HEK293 (cell line): Measurements from ENCODE around the gene SSU72.

ENCODE experiments used
- CTCF ChIA-PET: fragments of 350-600 bp; formaldehyde crosslinking; extraction: SDS; loops from one replicate; lab custom pipeline; 2021; ENCODE audit warnings: antibody characterized with exemption; lab: Yijun Ruan, JAX
- POLR2A ChIA-PET: fragments of 300-600 bp; formaldehyde crosslinking; extraction: SDS; loops from one replicate; lab custom pipeline; 2020; ENCODE audit warnings: antibody characterized with exemption, inconsistent platforms; lab: Yijun Ruan, JAX
- H3K27ac ChIP-seq: fragments of 200-500 bp; sonication (Bioruptor generic); 2 replicates; pipeline ENCODE4 v1.5.1; 2014; ENCODE audit warnings: low read depth, low read length, control low read depth, inconsistent platforms; ENCODE audit errors: extremely low read depth
- H3K36me3 ChIP-seq, 2 experiments: fragments of 200-500 bp in 1 of 2; sonication (Bioruptor generic) in 1 of 2; 1 replicate in 1 of 2; 2 replicates in 1 of 2; pipeline ENCODE4 v1.5.1; 2014 to 2017; ENCODE audit warnings: inconsistent platforms in 2 of 2, low read length in 2 of 2; ENCODE audit not compliant: control insufficient read depth in 2 of 2, insufficient read depth in 1 of 2
- H3K4me1 ChIP-seq: fragments of 200-500 bp; sonication (Bioruptor generic); 2 replicates; pipeline ENCODE4 v1.5.1; 2014; ENCODE audit warnings: mild to moderate bottlenecking, low read length, inconsistent platforms; ENCODE audit not compliant: control insufficient read depth, insufficient read depth
- H3K4me3 ChIP-seq: 2 replicates; pipeline ENCODE4 v1.5.1; 2011; ENCODE audit warnings: low read depth, mild to moderate bottlenecking, control low read depth, low read length, moderate library complexity
- H3K9me3 ChIP-seq: fragments of 200-500 bp; sonication (Bioruptor generic); 2 replicates; pipeline ENCODE4 v1.5.1; 2014; ENCODE audit warnings: low read depth, low read length, inconsistent platforms; ENCODE audit not compliant: control insufficient read depth, insufficient read depth
- AEBP2 ChIP-seq: fragments of 450-650 bp; formaldehyde crosslinking; IDR thresholded peaks from 2 replicates; pipeline ENCODE4 v1.5.1; 2016; ENCODE audit warnings: missing biosample characterization, missing genetic modification characterization, borderline replicate concordance
- ATF2 ChIP-seq: fragments of 450-650 bp; formaldehyde crosslinking; IDR thresholded peaks from 2 replicates; pipeline ENCODE4 v1.5.1; 2016; ENCODE audit warnings: missing biosample characterization, missing genetic modification characterization, low read depth
- ELK4 ChIP-seq: IDR thresholded peaks from 2 replicates; pipeline ENCODE4 v1.6.1; 2011; ENCODE audit warnings: mild to moderate bottlenecking, low read depth, low read length, borderline replicate concordance
- HOXD13 ChIP-seq: sonication (generic); formaldehyde crosslinking; IDR thresholded peaks from 2 replicates; pipeline ENCODE4 v1.8.0; 2022; ENCODE audit warnings: missing genetic modification reagents, borderline replicate concordance
- KLF1 ChIP-seq: fragments of 450-650 bp; formaldehyde crosslinking; IDR thresholded peaks from 2 replicates; pipeline ENCODE4 v1.5.1; 2016; ENCODE audit warnings: missing biosample characterization, missing genetic modification characterization
- PRDM6 ChIP-seq: fragments of 450-650 bp; formaldehyde crosslinking; IDR thresholded peaks from 2 replicates; pipeline ENCODE4 v1.5.1; 2017; ENCODE audit warnings: missing biosample characterization, missing genetic modification characterization
- TCF7L2 ChIP-seq: IDR thresholded peaks from 2 replicates; pipeline ENCODE4 v1.6.1; 2011; ENCODE audit warnings: low read depth, mild to moderate bottlenecking, inconsistent platforms, low read length, moderate library complexity, borderline replicate concordance
- ZFP69B ChIP-seq: fragments of 450-650 bp; formaldehyde crosslinking; IDR thresholded peaks from 2 replicates; pipeline ENCODE4 v1.5.1; 2016; ENCODE audit warnings: missing biosample characterization, missing genetic modification characterization
- ZNF16 ChIP-seq: fragments of 450-650 bp; formaldehyde crosslinking; IDR thresholded peaks from 2 replicates; pipeline ENCODE4 v1.5.1; 2016; ENCODE audit warnings: low read depth, missing biosample characterization, missing genetic modification characterization
- ZNF174 ChIP-seq: fragments of 450-650 bp; formaldehyde crosslinking; IDR thresholded peaks from 2 replicates; pipeline ENCODE4 v1.5.0; 2017; ENCODE audit warnings: missing biosample characterization, mild to moderate bottlenecking, missing genetic modification characterization
- ZNF18 ChIP-seq: fragments of 450-650 bp; formaldehyde crosslinking; IDR thresholded peaks from 2 replicates; pipeline ENCODE4 v1.5.1; 2016; ENCODE audit warnings: missing biosample characterization, missing genetic modification characterization
- ZNF266 ChIP-seq: fragments of 450-650 bp; formaldehyde crosslinking; IDR thresholded peaks from 2 replicates; pipeline ENCODE4 v1.5.1; 2016; ENCODE audit warnings: missing biosample characterization, missing genetic modification characterization, low read depth
- ZNF274 ChIP-seq, 2 experiments: fragments of 200-500 bp in 1 of 2; fragments of 450-650 bp in 1 of 2; sonication (Bioruptor generic) in 1 of 2; formaldehyde crosslinking in 1 of 2; IDR thresholded peaks; 2 replicates each; pipeline versions ENCODE4 v1.5.1 to v1.6.1; 2014 to 2016; ENCODE audit warnings: borderline replicate concordance in 1 of 2, inconsistent platforms in 1 of 2, low read length in 1 of 2, missing biosample characterization in 1 of 2, missing genetic modification characterization in 1 of 2
- ZNF302 ChIP-seq: fragments of 450-650 bp; formaldehyde crosslinking; IDR thresholded peaks from 2 replicates; pipeline ENCODE4 v1.5.1; 2016; ENCODE audit warnings: missing biosample characterization, missing genetic modification characterization, low read depth
- ZNF311 ChIP-seq: fragments of 450-650 bp; formaldehyde crosslinking; IDR thresholded peaks from 2 replicates; pipeline ENCODE4 v1.5.1; 2017; ENCODE audit warnings: missing biosample characterization, missing genetic modification characterization, borderline replicate concordance
- ZNF324 ChIP-seq: fragments of 450-650 bp; formaldehyde crosslinking; IDR thresholded peaks from 2 replicates; pipeline ENCODE4 v1.5.1; 2016; ENCODE audit warnings: missing biosample characterization, missing genetic modification characterization
- ZNF341 ChIP-seq: fragments of 450-650 bp; formaldehyde crosslinking; IDR thresholded peaks from 2 replicates; pipeline ENCODE4; 2016; ENCODE audit warnings: low read depth, missing biosample characterization, missing genetic modification characterization
- ZNF350 ChIP-seq: fragments of 450-650 bp; formaldehyde crosslinking; IDR thresholded peaks from 2 replicates; pipeline ENCODE4 v1.5.0; 2017; ENCODE audit warnings: missing biosample characterization, mild to moderate bottlenecking, missing genetic modification characterization
- ZNF473 ChIP-seq: fragments of 450-650 bp; formaldehyde crosslinking; IDR thresholded peaks from 2 replicates; pipeline ENCODE4 v1.5.1; 2017; ENCODE audit warnings: missing biosample characterization, missing genetic modification characterization
- ZNF48 ChIP-seq: fragments of 450-650 bp; formaldehyde crosslinking; IDR thresholded peaks from 2 replicates; pipeline ENCODE4 v1.5.1; 2016; ENCODE audit warnings: missing biosample characterization, missing genetic modification characterization
- ZNF561 ChIP-seq: fragments of 450-650 bp; IDR thresholded peaks from 2 replicates; pipeline ENCODE4 v1.5.1; 2018; ENCODE audit warnings: missing biosample characterization, missing genetic modification characterization, borderline replicate concordance
- ZNF677 ChIP-seq: fragments of 450-650 bp; IDR thresholded peaks from 2 replicates; pipeline ENCODE4 v1.5.0; 2018; ENCODE audit warnings: missing biosample characterization, mild to moderate bottlenecking, missing genetic modification characterization, moderate library complexity
- ZNF76 ChIP-seq: fragments of 450-650 bp; formaldehyde crosslinking; IDR thresholded peaks from 2 replicates; pipeline ENCODE4; 2016; ENCODE audit warnings: low read depth, missing biosample characterization, missing genetic modification characterization, borderline replicate concordance
- ZSCAN16 ChIP-seq: fragments of 450-650 bp; formaldehyde crosslinking; IDR thresholded peaks from 2 replicates; pipeline ENCODE4 v1.5.1; 2016; ENCODE audit warnings: missing biosample characterization, missing genetic modification characterization
- ZSCAN18 ChIP-seq: fragments of 450-650 bp; formaldehyde crosslinking; IDR thresholded peaks from 2 replicates; pipeline ENCODE4 v1.5.1; 2016; ENCODE audit warnings: missing biosample characterization, missing genetic modification characterization
- ZSCAN23 ChIP-seq: fragments of 450-650 bp; formaldehyde crosslinking; IDR thresholded peaks from 2 replicates; pipeline ENCODE4 v1.5.1; 2016; ENCODE audit warnings: missing biosample characterization, missing genetic modification characterization

The SSU72 gene

GRCh38 chr1:1610796-1611195 lies 36.1 kb upstream of the SSU72 start:
- POLR2A ChIA-PET, result interaction anchor here (0.7 to 1.2 kb wide), 2 partner anchors 18 to 22 kb away, joined by 3 to 4 read pairs; no protein-coding TSS in a partner anchor
- TF ChIP-seq KLF1 (tag by site-specific recombination) (no peak), ZNF677 (tag by site-specific recombination) (no peak), ZSCAN16 (tag by site-specific recombination) (no peak), ZNF48 (tag by site-specific recombination) (no peak), ZSCAN23 (no peak), ZNF18 (no peak), ZNF76 (tag by site-specific recombination) (no peak), AEBP2 (no peak), ZNF324 (tag by site-specific recombination) (no peak), ZNF16 (tag by site-specific recombination) (no peak), ZNF302 (tag by site-specific recombination) (no peak), ZFP69B (tag by site-specific recombination) (no peak), ZNF561 (no peak), ZNF350 (tag by site-specific recombination) (no peak), ZSCAN18 (tag by site-specific recombination) (no peak), ZNF311 (no peak)
- CTCF ChIA-PET, result interaction anchor here (0.9 kb wide), 1 partner anchor 13 kb away, joined by 6 read pairs; no protein-coding TSS in a partner anchor
- no peaks in the 10 kb centered on the region for H3K36me3 ChIP-seq
- 0 out of 2 replicates have a peak, but pooled peaks cover 3% of the 10 kb centered on the region for H3K4me1 ChIP-seq
- H3K4me3 ChIP-seq, result no peak overlapping the region
- H3K9me3 ChIP-seq, result no peaks in the 10 kb centered on the region
- H3K27ac ChIP-seq, result no peak overlapping the region

- Histone ChIP-seq H3K9me3 (no peaks in the 10 kb centered on the region), H3K4me1 (0 out of 2 replicates have a peak, but pooled peaks cover 3% of the 10 kb centered on the region), H3K4me3 (no peak overlapping the region), H3K27ac (no peak overlapping the region), H3K36me3 (no peaks in the 10 kb centered on the region)
- POLR2A ChIA-PET, result no interaction called here
- CTCF ChIA-PET, result interaction anchor here (0.9 kb wide), 1 partner anchor 13 kb away, joined by 6 read pairs; no protein-coding TSS in a partner anchor
- TF ChIP-seq ZNF341 (tag by site-specific recombination) (no peak), ZNF266 (tag by site-specific recombination) (no peak), TCF7L2 (no peak), ZNF174 (tag by site-specific recombination) (no peak), PRDM6 (tag by site-specific recombination) (no peak), ZNF274 (IDR thresholded peaks at IDR 0.05; ENCODE audit: low read length) (no peak), ZNF274 (tag by site-specific recombination; IDR thresholded peaks at IDR 0.05; ENCODE audit: borderline replicate concordance) (no peak), ELK4 (no peak), ATF2 (tag by site-specific recombination) (no peak), HOXD13 (no peak), ZNF473 (tag by site-specific recombination) (no peak)
These were observed 35.3 kb upstream of the SSU72 start for GRCh38 chr1:1609822-1610485.
